Erythroblast (primary cell): Measurements from ENCODE around the gene ZNF398.
"Not testable (repeated sequence)": the region's sequence is repeated elsewhere in the genome, so short reads cannot be mapped to it uniquely, and the experiment has no call there.

Experiments
- GATA1 ChIP-seq: IDR thresholded peaks from 2 replicates; pipeline ENCODE4 v1.6.1; 2011; ENCODE audit warnings: low read depth, mild to moderate bottlenecking, control low read depth, low read length, moderate library complexity
- POLR2A ChIP-seq: IDR thresholded peaks from 2 replicates; pipeline ENCODE4 v1.6.1; 2011; ENCODE audit warnings: mild to moderate bottlenecking, low read length

GRCh38 chr7:149226366-149226765 lies 79.1 kb downstream of the ZNF398 start:
- not testable (repeated sequence) for TF ChIP-seq POLR2A, GATA1
